ENCODE measurements around the gene PES1. TPM values are rescaled to one million over a fixed set of nuclear protein-coding genes. Genes with fewer than 3 reads are reported as not detected.

Gene PES1
- total RNA-seq, 1 donor from 2014 or later, result 88.7 TPM

- Histone ChIP-seq H3K27me3 (ENCODE audit: insufficient read depth, low read length) (peaks cover 8% of the 10 kb centered on the region), H3K4me3 (ENCODE audit: insufficient read depth, low read depth, low read length) (no peak overlapping the region), H3K9ac (ENCODE audit: low read length) (no peak overlapping the region), H3K27ac (ENCODE audit: low read depth, low read length) (no peak overlapping the region), H3K79me2 (ENCODE audit: insufficient read depth, low read length) (no peaks in the 10 kb centered on the region), H3K4me1 (ENCODE audit: insufficient read depth, low read length) (peaks cover 7% of the 10 kb centered on the region), H2AFZ (ENCODE audit: low read depth, low read length) (no peak overlapping the region), H4K20me1 (ENCODE audit: insufficient read depth, low read length) (no peaks in the 10 kb centered on the region), H3K36me3 (ENCODE audit: insufficient read depth, low read length) (no peaks in the 10 kb centered on the region), H3K9me3 (ENCODE audit: insufficient read depth, low read depth, low read length) (no peaks in the 10 kb centered on the region), H3K4me2 (ENCODE audit: low read length) (no peak overlapping the region)
- no peak overlapping the region for H3K4me3 Mint-ChIP-seq (ENCODE audit: unreplicated experiment)
- no peak overlapping the region for H3K27ac Mint-ChIP-seq (ENCODE audit: unreplicated experiment)
- no peaks in the 10 kb centered on the region for H3K4me1 Mint-ChIP-seq (ENCODE audit: low read depth, unreplicated experiment)
- no peak for TF ChIP-seq CTCF (IDR thresholded peaks at IDR 0.05; ENCODE audit: insufficient read depth, low read depth, low read length)
- TF ChIP-seq EZH2 (IDR thresholded peaks at IDR 0.05; ENCODE audit: insufficient read depth, low read length), result no peak
- peaks cover 19% of the 10 kb centered on the region for H3K27me3 Mint-ChIP-seq (ENCODE audit: low read depth, unreplicated experiment)
- FAIRE-seq, result no peak
- peaks cover 6% of the 10 kb centered on the region for H3K9me3 Mint-ChIP-seq (ENCODE audit: unreplicated experiment)
- no peaks in the 10 kb centered on the region for H3K36me3 Mint-ChIP-seq (ENCODE audit: low read depth, unreplicated experiment)
- DNase-seq (ENCODE audit: low read depth), result peak; percentile 10
Observed at GRCh38 chr22:30538280-30538679, 53.4 kb downstream of the PES1 start.

GRCh38 chr22:30537083-30537731 is 54.5 kb downstream of the PES1 start:
- no peaks in the 10 kb centered on the region for H3K36me3 Mint-ChIP-seq (ENCODE audit: low read depth, unreplicated experiment)
- Histone ChIP-seq H3K4me1 (ENCODE audit: insufficient read depth, low read length) (peaks cover 3% of the 10 kb centered on the region), H3K36me3 (ENCODE audit: insufficient read depth, low read length) (no peaks in the 10 kb centered on the region), H4K20me1 (ENCODE audit: insufficient read depth, low read length) (no peaks in the 10 kb centered on the region), H3K79me2 (ENCODE audit: insufficient read depth, low read length) (no peaks in the 10 kb centered on the region), H3K9me3 (ENCODE audit: insufficient read depth, low read depth, low read length) (no peaks in the 10 kb centered on the region), H3K4me3 (ENCODE audit: insufficient read depth, low read depth, low read length) (no peak overlapping the region), H3K9ac (ENCODE audit: low read length) (no peak overlapping the region), H2AFZ (ENCODE audit: low read depth, low read length) (no peak overlapping the region), H3K27me3 (ENCODE audit: insufficient read depth, low read length) (peaks cover 2% of the 10 kb centered on the region), H3K27ac (ENCODE audit: low read depth, low read length) (no peak overlapping the region), H3K4me2 (ENCODE audit: low read length) (no peak overlapping the region)
- no peak overlapping the region for H3K4me3 Mint-ChIP-seq (ENCODE audit: unreplicated experiment)
- H3K27me3 Mint-ChIP-seq (ENCODE audit: low read depth, unreplicated experiment), result peaks cover 15% of the 10 kb centered on the region
- no peak for TF ChIP-seq CTCF (IDR thresholded peaks at IDR 0.05; ENCODE audit: insufficient read depth, low read depth, low read length)
- TF ChIP-seq EZH2 (IDR thresholded peaks at IDR 0.05; ENCODE audit: insufficient read depth, low read length), result no peak
- DNase-seq (ENCODE audit: low read depth), result no peak
- FAIRE-seq, result no peak
- H3K27ac Mint-ChIP-seq (ENCODE audit: unreplicated experiment), result no peak overlapping the region
- no peaks in the 10 kb centered on the region for H3K4me1 Mint-ChIP-seq (ENCODE audit: low read depth, unreplicated experiment)
- H3K9me3 Mint-ChIP-seq (ENCODE audit: unreplicated experiment), result peaks cover 6% of the 10 kb centered on the region

GRCh38 chr22:30535182-30535581 is 56.5 kb downstream of the PES1 start:
- Histone ChIP-seq H3K27me3 (ENCODE audit: insufficient read depth, low read length) (peaks cover 2% of the 10 kb centered on the region), H4K20me1 (ENCODE audit: insufficient read depth, low read length) (no peaks in the 10 kb centered on the region), H3K9me3 (ENCODE audit: insufficient read depth, low read depth, low read length) (no peaks in the 10 kb centered on the region), H3K27ac (ENCODE audit: low read depth, low read length) (no peak overlapping the region), H3K4me1 (ENCODE audit: insufficient read depth, low read length) (no peaks in the 10 kb centered on the region), H3K36me3 (ENCODE audit: insufficient read depth, low read length) (no peaks in the 10 kb centered on the region), H3K4me2 (ENCODE audit: low read length) (no peak overlapping the region), H2AFZ (ENCODE audit: low read depth, low read length) (no peak overlapping the region), H3K4me3 (ENCODE audit: insufficient read depth, low read depth, low read length) (no peak overlapping the region), H3K9ac (ENCODE audit: low read length) (no peak overlapping the region), H3K79me2 (ENCODE audit: insufficient read depth, low read length) (no peaks in the 10 kb centered on the region)
- Mint-ChIP-seq H3K36me3 (ENCODE audit: low read depth, unreplicated experiment) (no peaks in the 10 kb centered on the region), H3K27ac (ENCODE audit: unreplicated experiment) (no peak overlapping the region), H3K9me3 (ENCODE audit: unreplicated experiment) (peaks cover 6% of the 10 kb centered on the region), H3K27me3 (ENCODE audit: low read depth, unreplicated experiment) (peaks cover 9% of the 10 kb centered on the region), H3K4me1 (ENCODE audit: low read depth, unreplicated experiment) (no peaks in the 10 kb centered on the region), H3K4me3 (ENCODE audit: unreplicated experiment) (no peak overlapping the region)
- FAIRE-seq (no peak), DNase-seq (ENCODE audit: low read depth) (no peak)
- TF ChIP-seq EZH2 (IDR thresholded peaks at IDR 0.05; ENCODE audit: insufficient read depth, low read length), result no peak
- no peak for TF ChIP-seq CTCF (IDR thresholded peaks at IDR 0.05; ENCODE audit: insufficient read depth, low read depth, low read length)

All from astrocyte (in vitro differentiated cells and primary cell).